GM19452 (cell line): Measurements from ENCODE around the gene CPSF6.
"Not testable (repeated sequence)": the region's sequence is repeated elsewhere in the genome, so short reads cannot be mapped to it uniquely, and the experiment has no call there.

ENCODE experiments used
- ATAC-seq: cut with Tn5 transposase; IDR thresholded peaks from one replicate; pipeline ENCODE4 v1.9.1; 2021; ENCODE audit not compliant: unreplicated experiment

Gene CPSF6

GRCh38 chr12:69254862-69255261 is 15.5 kb downstream of the CPSF6 start:
- no peak for ATAC-seq

DNA sequence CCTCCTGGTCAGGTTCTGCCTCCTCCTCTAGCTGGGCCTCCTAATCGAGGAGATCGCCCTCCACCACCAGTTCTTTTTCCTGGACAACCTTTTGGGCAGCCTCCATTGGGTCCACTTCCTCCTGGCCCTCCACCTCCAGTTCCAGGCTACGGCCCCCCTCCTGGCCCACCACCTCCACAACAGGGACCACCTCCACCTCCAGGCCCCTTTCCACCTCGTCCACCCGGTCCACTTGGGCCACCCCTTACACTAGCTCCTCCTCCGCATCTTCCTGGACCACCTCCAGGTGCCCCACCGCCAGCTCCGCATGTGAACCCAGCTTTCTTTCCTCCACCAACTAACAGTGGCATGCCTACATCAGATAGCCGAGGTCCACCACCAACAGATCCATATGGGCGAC is 19.3 kb downstream of the CPSF6 start:
- no peak for ATAC-seq

DNA sequence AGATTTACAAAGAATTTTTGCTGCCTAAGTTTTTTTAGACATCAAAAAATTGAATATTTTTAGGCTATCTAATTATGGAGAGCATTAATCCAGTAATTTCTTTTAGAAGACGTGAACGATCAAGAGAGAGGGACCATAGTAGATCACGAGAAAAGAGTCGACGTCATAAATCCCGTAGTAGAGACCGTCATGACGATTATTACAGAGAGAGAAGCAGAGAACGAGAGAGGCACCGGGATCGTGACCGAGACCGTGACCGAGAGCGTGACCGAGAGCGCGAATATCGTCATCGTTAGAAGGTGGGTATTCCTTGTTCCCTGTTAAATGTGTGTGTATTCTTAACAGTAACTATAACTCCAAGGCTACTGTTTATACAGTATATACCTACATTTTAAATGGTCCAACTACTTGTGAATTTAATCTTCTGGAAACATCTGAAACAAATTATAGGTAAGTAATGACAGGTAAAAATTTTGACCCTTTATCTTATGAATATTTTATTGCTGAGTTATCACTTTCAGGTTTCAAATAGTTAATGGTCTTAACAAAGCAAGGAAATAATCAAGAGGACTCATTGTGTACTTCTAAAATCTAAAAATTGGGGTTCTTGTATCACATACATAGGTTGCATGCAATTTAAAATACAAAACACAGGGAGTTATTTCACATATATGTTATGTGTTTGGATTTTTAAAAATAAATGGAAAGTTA is 23.1 kb downstream of the CPSF6 start:
- ATAC-seq: no peak

DNA sequence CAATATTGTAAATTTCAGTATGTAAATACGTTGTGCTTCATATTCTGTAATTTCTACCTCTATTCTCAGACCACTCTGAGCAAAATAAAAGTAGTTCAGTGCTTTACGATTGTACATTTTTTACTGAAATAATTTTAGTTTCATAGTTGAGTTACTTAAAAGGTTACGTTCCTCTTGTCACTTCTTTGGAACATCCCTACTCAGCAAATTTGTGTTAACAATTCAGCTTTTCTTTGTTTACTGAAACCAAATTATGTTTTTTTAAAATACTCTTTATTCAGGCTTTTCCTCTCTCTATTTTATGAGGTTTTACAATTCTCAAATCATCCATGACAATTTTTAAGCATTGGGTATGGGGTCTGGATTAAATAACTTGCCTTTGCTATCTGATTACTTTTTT is 25.8 kb downstream of the CPSF6 start:
- ATAC-seq: no peak

DNA sequence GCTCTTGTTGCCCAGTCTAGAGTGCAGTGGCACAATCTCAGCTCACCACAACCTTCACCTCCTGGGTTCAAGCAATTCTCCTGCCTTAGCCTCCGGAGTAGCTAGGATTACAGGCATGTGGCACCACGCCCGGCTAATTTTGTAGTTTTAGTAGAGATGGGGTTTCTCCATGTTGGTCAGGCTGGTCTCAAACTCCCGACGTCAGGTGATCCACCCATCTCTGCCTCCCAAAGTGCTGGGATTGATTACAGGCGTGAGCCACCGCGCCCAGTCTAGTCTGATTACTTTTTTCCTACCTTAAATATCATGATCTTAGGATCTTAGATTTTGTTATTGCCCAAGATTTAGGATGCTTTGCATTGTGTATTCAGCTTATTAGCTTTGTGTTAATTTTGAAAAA is 26.3 kb downstream of the CPSF6 start:
- not testable (repeated sequence) for ATAC-seq

GRCh38 chr12:69266036-69266635 is 26.8 kb downstream of the CPSF6 start:
- no peak for ATAC-seq

DNA sequence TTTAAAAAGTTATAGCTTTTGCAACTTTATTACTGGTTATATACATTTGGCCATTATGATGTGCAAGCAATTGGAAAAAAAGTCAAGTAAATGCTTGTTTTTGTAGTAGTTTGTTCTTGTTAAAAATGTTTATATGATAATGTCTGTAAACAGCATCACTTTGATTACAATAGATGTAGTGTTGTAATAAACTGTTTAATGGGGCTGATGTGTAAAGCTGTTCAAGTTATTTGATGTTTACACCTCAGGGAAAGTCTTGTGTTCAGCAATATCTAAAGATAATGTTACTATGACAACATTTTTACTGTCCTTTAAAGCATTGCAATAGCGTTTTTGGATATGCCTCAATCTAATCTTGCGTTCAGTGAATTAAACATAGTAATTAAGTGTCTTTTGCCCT is 30.4 kb downstream of the CPSF6 start:
- no peak for ATAC-seq

GRCh38 chr12:69272511-69272910 is 33.1 kb downstream of the CPSF6 start:
- no peak for ATAC-seq

DNA sequence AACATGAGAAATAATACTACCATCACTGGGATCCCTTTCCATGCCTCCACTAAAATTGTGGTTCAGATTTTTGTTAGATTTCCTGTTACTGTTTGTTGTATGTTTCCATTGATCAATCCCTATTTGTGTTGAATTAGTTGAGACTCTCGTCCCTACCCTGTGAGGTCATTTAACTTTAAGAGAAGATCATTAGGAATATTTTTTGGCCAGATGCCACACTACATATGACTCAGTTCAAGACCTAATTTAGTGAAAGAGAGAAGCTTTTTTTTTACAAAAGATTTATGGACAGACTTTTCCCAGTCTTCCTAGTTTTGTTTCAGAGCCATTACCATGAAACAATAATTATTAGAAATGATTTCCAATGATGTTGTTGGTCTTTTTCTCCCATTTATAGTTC is 35.5 kb downstream of the CPSF6 start:
- ATAC-seq: no peak

GRCh38 chr12:69275471-69275891 is 36.1 kb downstream of the CPSF6 start:
- no peak for ATAC-seq

DNA sequence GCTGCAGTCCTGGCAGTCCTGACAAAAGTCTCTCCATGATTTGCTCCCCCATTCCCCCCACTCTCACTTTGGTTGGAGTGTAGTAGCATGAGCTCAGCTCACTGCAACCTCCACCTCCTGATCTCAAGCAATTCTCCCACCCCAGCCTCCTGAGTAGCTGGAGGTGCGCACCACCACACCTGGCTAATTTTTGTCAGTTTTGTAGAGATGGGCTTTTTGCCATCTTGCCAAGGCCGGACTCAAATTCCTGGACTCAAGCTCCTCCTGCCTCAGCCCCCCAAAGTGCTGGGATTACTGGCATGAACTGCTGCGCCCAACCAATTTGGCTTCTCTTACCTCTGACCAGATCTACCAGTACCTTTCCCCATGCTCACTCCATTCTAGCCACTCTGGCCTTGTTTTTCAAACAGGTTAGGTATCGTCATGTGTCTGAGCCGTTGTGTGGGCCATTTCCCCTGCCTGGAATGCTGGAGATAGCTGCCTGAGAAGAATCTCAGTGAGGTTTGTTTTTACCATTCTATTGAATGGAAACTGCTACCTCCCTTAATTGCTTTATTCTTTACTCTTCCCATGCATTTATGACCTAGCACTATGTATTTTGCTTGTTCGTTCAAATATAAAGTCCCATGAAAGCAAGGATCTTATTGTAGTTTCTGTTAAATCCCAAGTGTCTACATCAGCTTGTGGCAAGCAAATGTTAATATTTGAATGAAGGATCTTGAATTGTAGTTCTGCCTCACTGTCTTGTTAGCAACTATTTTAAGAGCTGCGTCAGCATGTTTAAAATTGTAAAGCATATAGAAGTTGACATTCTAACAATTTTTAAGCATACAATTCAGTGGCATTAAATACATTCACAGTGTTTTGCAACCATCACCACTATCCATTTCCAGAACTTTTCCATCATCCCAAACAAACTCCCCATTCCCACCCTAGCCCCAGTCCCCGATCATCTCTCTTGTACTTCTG is 39.7 kb downstream of the CPSF6 start:
- ATAC-seq: no peak

- ATAC-seq: no peak
Observed at GRCh38 chr12:69284131-69284530, 44.8 kb downstream of the CPSF6 start.

- ATAC-seq: no peak
Observed at GRCh38 chr12:69287556-69287955, 48.2 kb downstream of the CPSF6 start.

- peak; percentile 97 for ATAC-seq
Observed at GRCh38 chr12:69290545-69291277, 51.3 kb downstream of the CPSF6 start.

GRCh38 chr12:69291278-69291593 is 51.9 kb downstream of the CPSF6 start:
- no peak for ATAC-seq

DNA sequence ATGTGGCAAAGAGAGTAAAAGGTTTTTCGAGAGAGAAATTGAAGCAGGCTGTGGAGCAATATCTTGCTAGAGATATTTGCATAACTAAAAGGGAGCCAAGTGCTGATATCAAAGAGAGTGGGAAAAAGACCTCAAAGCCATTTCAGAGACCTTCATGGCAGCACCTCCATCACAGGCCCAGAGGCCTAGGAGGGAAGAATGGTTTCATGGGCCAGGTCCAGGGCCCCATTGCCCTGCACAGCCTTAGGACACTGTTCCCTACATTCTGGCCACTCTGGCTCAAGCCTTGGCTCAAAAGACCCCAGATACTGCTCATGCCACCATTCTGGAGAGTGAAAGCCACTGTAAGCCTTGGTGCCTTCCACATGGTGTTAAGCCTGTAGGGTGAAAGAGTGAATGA is 58.8 kb downstream of the CPSF6 start:
- no peak for ATAC-seq

GRCh38 chr12:69298947-69299346 is 59.6 kb downstream of the CPSF6 start:
- ATAC-seq: no peak

- ATAC-seq: no peak
Observed at GRCh38 chr12:69304284-69304683, 64.9 kb downstream of the CPSF6 start.

DNA sequence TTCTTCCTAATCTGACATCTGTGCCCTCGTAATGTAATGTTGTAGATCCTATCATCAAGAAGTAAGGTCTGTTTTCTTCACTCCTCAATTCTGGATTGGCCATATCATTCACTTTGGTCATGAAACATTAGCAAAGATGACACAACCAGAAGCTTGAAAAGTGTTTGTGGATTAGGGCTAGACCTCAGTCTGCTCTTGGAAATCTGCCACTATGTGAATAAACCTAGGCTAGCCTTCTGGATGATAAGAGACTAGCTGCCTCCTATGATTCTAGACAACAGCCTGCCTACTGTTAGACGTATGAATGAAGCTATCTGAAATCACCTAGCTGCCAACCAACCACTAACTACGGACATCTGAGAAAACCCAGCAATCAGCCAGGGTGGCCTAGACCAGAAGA is 70.1 kb downstream of the CPSF6 start:
- no peak for ATAC-seq

GRCh38 chr12:69313209-69313608 is 73.8 kb downstream of the CPSF6 start:
- no peak for ATAC-seq

DNA sequence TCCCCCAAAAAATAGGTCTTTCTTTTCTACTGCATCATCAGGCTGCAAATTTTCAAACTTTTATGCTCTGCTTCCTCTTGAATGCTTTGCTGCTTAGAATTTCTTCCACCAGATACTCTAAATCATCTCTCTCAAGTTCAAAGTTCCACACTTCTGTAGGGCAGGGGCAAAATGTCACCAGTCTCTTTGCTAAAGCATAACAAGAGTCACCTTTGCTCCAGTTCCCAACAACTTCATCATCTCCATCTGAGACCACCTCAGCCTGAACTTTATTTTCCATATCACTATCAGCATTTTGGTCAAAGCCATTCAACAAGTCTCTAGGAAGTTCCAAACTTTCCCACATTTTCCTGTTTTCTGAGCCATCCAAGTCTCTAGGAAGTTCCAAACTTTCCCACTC is 77.4 kb downstream of the CPSF6 start:
- not testable (repeated sequence) for ATAC-seq
